Astrocyte of the cerebellum (primary cell): ENCODE data around the gene LEMD1.
"Not testable (repeated sequence)": the region's sequence is repeated elsewhere in the genome, so short reads cannot be mapped to it uniquely, and the experiment has no call there.

Experiments used
- DNase-seq: peaks from one replicate; pipeline ENCODE4 v3.0.0-alpha.2; 2011; ENCODE audit warnings: low read depth
- H3K4me3 ChIP-seq: 2 replicates; pipeline ENCODE4 v1.5.1; 2011; ENCODE audit warnings: mild to moderate bottlenecking, low read depth, low read length, moderate library complexity
- in situ Hi-C: cut with HindIII; loops from 2 replicates; pipeline ENCODE4 v1.10.0; 2017; ENCODE audit warnings: low sequenced_read_pairs
- TF ChIP-seq, protein P1 (sequence below): IDR thresholded peaks from 2 replicates; pipeline ENCODE4 v1.5.1; 2012; ENCODE audit warnings: low read length, low read depth, moderate library complexity, mild to moderate bottlenecking; ENCODE audit errors: missing control alignments

LEMD1 gene

DNA sequence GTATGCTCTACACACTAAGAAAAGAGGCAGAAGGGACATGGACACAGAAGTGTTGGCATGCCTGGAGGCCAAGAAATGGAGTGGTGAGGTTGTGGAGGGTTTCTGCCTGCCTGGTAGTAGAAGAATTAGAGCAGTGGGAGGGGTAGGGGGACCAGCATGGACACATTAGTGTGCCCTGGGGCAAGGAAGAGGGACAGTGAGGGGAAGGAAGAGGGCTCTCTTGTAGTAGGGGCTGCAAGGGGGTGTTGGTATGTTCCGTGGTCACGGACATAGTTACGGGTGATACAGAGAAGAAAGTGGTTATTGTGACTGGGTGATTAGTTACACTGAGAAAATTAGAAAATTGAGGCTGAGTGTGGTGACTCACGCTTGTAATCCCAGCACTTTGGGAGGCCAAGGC, 23.3 kb downstream of the LEMD1 start:
- in situ Hi-C loops = no loop called here
- no peak overlapping the region for H3K4me3 ChIP-seq
- TF ChIP-seq, protein P1, sequence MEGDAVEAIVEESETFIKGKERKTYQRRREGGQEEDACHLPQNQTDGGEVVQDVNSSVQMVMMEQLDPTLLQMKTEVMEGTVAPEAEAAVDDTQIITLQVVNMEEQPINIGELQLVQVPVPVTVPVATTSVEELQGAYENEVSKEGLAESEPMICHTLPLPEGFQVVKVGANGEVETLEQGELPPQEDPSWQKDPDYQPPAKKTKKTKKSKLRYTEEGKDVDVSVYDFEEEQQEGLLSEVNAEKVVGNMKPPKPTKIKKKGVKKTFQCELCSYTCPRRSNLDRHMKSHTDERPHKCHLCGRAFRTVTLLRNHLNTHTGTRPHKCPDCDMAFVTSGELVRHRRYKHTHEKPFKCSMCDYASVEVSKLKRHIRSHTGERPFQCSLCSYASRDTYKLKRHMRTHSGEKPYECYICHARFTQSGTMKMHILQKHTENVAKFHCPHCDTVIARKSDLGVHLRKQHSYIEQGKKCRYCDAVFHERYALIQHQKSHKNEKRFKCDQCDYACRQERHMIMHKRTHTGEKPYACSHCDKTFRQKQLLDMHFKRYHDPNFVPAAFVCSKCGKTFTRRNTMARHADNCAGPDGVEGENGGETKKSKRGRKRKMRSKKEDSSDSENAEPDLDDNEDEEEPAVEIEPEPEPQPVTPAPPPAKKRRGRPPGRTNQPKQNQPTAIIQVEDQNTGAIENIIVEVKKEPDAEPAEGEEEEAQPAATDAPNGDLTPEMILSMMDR = no peak
- DNase-seq = no peak

DNA sequence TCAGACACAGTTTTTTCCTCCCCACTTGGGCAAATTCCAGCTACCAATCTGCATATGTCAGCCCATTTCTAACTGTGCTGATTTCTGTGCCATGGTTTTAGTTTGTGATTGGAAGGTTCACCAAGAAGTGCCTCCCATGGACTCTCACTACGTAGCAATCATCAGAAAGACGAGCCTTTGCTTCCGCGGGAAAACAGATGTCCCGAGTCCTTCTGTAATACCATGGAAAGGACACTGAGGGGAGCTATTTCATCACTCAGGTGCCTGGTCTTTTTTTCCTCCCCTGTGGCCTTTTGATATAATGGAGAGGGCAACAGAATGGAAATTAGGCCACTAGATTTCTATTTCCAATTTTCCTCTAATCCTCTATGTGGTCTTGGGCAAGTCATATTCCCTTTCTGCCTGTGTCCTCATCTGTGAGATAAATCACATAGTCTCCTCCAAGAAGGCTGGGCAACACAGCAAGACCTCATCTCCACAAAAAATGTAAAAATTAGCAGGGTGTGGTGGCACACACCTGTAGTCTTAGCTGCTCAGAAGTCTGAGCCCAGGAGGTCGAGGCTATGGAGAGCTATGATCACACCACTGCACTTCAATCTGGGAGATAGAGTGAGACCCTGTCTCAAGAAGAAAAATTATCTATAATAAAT, 24.8 kb downstream of the LEMD1 start:
- no peak overlapping the region for H3K4me3 ChIP-seq
- in situ Hi-C loops = no loop called here
- TF ChIP-seq, protein P1 = peak; percentile 72
- no peak for DNase-seq

DNA sequence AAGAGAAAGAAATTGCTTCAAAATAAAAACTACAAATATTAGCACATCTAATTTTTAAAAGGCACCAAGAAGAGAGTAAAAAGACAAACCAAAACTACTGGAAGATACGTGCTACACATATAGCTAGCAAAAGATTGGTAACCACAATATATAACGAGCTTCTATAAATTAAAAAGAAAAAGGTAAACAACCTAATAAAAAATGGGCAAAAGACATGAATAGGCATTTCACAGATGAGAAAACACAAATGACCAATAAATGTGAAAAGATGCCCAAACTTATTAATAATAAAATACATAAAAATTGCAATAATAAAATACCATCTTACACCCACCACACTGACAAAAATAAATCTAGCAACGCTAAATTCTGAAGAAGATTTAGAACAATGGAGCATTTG, 26.2 kb downstream of the LEMD1 start:
- TF ChIP-seq, protein P1 = no peak
- in situ Hi-C loops = no loop called here
- H3K4me3 ChIP-seq = no peak overlapping the region
- no peak for DNase-seq

DNA sequence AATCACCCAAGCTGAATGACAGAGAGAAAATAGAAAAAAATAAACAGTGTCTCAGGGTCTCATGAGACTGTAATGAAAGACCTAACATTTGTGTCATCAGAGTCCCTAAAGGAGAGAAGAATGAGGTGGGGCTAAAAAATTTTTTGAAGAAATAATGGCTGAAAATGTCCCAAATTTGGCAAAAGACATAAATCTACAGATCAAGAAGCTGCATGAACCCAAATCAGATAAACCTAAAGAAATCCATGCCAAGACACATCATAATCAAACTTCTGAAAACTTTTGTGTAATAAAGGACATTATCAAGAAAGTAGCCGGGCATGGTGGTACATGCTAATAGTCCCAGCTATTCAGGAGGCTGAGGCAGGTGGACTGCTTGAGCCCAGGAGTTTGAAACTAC, 29.2 kb downstream of the LEMD1 start:
- DNase-seq = no peak
- in situ Hi-C loops = no loop called here
- H3K4me3 ChIP-seq = no peak overlapping the region
- TF ChIP-seq, protein P1 = no peak

DNA sequence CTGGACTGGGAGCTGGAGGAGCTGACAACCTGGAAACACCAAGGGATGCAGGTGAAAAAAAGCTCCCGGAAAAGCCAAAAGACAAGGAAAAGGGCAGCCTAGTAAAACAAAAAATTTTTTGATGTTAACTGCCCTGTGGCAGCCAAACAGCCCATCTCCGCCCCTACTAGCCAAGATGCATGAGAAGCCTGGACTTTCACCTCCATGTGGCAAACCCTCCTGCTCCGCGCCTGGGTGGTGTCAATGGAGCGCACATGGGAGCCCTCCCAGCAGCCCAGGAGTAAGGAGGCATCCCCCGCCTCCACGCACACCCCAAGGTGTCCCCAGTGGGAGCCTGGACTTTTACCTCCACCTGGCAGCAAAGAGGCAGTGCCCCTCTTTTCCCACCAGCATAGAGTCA, 30.5 kb downstream of the LEMD1 start:
- H3K4me3 ChIP-seq = no peak overlapping the region
- TF ChIP-seq, protein P1 = no peak
- in situ Hi-C loops = no loop called here
- no peak for DNase-seq

DNA sequence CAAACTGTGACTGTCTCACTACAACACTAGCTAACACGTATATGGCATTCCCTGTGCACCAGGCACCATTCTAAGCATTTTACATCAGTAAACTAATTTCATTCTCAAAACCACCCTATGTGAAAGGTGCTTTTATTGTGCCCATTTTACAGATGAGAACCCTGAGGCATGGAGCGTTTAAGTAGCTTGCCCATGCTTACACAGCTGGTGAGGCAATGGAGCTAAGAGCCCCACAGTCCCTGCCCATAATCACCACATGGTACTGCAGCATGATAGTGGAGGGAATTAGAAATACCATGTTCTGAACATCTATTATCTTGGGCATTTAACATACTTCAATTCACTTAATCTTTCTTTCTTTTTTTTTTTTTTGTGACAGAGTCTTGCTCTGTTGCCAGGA, 34.0 kb downstream of the LEMD1 start:
- in situ Hi-C loops = no loop called here
- TF ChIP-seq, protein P1 = no peak
- no peak overlapping the region for H3K4me3 ChIP-seq
- DNase-seq = no peak

DNA sequence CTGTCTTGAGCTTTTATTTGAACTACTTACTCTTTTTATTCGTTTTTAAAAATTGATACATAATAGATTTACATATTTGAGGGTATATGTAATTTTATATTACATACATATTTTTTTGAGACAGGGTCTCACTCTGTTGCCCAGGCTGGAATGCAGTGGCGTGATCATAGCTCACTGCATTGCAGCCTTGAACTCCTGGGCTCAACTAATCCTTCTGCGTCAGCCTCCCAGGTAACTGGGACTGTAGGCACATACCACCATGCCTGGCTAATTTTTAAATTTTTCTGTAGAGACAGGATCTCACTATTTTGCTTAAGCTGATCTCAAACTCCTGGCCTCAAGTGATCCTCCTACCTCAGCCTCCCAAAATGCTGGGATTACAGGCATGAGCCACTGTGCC, 38.9 kb downstream of the LEMD1 start:
- DNase-seq, in situ Hi-C loops, H3K4me3 ChIP-seq: not testable (repeated sequence)
